UCSD-AML1 (cell line): ENCODE measurements around the gene MACROH2A2.

Experiments
- DNase-seq: peaks from one replicate; lab custom pipeline; 2025; ENCODE audit not compliant: unreplicated experiment; lab: John Stamatoyannopoulos, UW

MACROH2A2 gene

DNA sequence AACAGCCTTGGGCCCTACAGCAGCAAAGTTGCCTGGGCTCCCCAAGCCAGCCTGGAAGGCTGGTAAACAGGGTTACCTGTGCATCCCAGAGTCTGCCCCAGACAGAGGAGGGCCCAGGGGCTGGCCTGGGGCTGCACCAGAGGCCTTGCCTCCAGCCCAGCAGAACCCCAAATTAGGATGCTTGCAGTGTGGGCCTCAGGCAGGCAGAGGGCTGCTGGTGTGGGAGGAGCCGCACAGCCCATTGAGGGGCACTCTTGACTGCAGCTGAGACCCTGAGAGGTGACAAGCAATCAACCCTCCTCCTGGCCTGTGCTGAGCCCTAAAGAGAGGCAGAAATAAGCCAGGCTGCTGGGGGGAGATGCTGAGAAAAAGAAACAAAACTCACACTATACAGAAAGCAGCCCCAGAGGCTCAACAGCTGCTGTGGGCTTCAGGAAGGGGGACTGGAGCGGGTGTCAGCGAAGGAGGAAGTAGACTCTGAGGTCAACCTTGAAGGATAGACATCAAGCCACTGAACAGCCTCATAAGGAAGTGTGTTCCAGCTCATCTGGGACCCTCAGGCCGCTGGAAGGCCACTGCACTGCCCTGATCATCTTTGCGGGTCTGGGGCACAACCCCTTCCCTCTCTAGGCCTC, 73.4 kb downstream of the MACROH2A2 start:
- peak; percentile 34 for DNase-seq

- no peak for DNase-seq
Measured at GRCh38 chr10:70126700-70127395, 74.2 kb downstream of the MACROH2A2 start.

DNA sequence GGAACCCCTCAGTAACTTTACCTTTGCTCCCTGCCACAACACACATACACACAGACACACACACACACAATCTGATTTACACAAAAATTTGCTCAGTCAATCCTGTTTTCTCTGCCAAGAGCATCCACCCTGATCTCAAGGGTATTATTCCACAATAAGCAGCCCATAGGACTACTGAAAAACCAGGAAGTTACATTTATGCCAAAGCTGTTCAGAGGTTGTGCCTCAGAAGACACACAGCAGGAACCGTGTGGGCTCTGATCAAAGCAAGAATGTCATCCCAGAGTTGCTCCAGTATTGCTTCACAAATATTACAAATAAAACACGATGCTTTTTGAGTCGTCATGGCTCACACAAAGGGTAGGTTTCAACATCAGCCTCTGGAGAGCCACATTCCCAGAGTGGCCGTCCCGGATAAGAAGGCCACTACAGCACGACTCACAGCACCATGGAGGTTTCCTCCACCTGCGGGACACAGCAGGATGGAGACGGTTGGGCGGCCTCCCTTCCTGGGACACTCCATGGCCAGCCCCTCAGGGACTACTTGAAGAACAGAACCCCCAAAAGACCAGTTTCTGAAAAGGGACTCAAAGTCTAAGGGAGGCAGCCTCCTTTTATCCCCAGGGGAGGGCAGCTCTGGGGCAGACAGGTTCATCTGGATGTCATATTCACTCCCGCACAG, 78.4 kb downstream of the MACROH2A2 start:
- DNase-seq: no peak

GRCh38 chr10:70131560-70131937, 78.9 kb downstream of the MACROH2A2 start:
- no peak for DNase-seq

DNA sequence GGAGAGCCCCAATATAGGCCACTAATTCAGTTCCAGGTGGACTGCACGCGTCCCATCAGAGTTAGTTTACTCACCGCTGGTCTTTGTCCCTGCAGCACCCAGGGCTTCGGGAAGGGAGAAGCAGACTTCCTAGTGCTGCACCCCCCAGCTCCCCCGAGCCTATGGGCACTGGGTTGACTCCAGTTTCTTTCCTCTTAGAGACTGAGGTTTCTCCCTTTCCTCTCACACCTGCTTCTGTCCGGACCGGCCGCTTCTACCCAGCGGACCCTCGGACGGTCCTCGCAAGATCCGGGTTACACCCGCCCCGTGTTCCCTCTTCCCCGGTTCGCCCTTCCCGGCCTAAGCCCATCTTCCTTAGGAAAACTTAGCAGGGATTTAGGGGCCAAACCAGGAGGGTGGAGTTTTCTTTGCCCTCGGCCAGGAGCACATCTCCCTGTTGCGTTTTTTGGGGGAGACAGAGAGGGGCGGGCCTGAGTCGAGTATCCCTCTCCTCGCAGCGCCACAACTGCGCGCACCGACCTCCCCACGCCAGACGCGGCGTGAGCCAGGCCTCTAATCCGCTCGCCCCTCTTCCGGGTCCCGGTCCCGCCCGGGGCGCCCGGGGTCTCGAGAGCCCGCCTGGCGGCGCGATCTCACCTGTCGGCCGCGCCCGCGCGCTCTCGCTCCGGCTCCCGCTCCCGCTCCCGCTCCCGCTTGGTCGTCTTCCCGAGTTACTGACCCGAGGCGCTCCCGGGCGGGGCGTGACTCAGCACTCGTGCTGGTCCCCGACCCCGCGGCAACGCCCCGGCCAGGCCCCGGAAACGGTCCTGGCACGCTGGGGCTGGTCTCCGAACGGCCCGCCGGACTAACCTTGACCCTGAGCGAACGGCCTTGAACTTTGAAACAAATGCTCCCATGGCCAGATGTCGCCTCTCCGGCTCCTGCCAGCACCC, 79.7 kb downstream of the MACROH2A2 start, which contains the start of gene AIFM2:
AIFM2 (minus strand) TSS at position 728 of the 932 bp plus-strand sequence. CDS start 8,741 bp downstream, outside the sequence.
- DNase-seq: no peak

DNA sequence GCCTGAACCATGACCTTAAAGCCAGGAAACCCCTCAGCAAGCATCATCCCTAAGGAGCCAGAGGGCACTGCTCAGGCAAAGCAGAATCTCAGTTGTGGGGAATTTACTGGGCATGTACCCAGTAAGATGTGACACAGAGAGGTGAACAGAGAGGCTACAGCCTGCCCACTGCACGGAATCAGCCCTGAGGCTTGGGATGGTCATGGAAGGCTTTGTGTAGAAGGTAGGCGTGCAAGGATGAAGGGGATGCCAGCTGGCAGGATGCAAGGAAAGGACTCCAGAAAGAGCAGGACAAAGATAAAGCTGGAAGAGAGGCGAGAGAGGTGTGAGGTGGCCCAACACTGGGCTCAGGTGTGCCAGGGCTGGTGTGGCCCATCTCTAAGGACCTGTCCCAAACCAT, 82.4 kb downstream of the MACROH2A2 start:
- no peak for DNase-seq

GRCh38 chr10:70135684-70136083, 83.0 kb downstream of the MACROH2A2 start:
- DNase-seq: no peak

GRCh38 chr10:70137135-70137534, 84.5 kb downstream of the MACROH2A2 start:
- DNase-seq: no peak

DNA sequence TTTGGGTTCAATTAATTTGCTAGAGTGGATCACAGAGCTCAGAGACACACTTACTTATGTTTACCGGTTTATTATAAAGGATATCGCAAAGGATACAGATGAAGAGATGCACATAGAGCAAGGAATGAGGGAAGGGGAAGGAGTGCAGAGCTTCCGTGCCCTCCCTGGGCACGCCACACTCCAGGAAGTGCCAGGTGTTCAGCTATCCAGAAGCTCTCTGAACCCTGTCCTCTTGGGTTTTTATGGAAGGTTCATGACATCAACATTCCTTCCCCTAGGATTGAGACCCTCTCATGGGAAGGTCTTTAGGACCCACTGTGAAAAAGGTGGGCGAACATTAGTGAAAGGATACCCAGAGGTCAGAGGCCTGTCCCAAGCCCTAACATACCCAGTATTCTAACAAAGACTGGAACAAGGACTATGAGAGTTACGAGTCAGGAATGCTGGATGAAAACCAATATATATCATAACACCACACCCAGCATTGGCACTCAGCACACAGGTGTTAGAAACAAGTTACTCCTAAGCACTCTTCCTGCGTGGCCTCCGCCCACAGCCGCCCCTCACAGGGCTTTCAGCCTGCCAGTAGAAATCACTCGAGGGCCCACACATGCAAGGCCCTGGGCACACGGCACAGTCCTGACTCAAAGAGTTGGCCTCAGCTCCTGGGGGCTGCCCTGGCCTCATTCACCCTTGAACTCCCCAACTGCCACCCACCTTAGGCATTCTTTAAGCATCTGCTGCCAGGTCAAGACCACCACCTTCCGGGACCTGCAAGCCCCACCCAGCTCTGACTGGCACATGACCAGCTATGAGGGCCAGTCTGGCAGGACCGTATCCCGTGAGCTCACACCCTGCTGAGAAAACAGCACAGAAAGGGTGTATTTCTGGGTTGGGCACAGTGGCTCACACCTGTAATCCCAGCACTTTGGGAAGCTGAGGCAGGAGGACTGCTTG, 85.6 kb downstream of the MACROH2A2 start:
- no peak for DNase-seq

DNA sequence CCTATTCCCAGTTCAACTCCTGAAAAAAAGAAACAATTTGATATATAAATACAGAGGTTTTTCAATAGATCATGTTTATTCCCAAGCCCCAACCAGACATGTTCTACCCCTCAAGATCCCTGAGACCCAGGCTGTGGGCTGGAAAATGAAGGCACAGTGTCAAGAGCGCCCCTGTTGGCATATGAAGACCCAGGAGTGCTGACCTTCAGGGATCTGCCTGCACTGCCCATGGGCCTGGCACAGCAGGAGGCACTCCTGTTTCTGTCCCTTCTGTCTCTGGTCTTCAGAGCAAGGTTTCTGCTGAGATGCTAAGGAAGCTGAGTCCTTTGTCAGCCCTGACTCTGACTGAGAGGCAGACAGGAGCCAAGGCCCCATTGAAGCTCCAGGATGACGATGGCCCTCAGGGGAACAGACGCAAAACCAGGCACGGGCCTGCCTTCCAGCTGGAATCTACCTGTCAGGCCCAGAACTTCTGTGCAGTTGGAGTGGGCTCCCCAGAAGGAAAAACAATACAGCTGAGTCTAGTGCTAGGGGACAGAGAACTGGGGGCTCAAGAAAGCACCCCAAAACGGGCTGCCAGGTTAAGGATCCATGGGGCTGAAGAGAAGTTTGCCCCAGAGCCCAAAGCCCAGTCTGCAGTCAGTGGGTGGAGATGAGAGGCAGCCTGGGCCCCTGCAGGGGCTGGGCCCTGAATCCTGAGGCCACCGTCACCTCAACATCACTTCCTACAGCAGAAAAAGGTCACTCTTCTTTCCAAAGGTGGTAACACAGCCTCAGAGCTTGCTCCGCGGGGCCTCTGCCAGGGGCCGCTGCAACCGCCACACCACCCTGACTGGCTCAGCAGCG, 86.7 kb downstream of the MACROH2A2 start:
- no peak for DNase-seq

GRCh38 chr10:70139997-70140250, 87.3 kb downstream of the MACROH2A2 start:
- no peak for DNase-seq

DNA sequence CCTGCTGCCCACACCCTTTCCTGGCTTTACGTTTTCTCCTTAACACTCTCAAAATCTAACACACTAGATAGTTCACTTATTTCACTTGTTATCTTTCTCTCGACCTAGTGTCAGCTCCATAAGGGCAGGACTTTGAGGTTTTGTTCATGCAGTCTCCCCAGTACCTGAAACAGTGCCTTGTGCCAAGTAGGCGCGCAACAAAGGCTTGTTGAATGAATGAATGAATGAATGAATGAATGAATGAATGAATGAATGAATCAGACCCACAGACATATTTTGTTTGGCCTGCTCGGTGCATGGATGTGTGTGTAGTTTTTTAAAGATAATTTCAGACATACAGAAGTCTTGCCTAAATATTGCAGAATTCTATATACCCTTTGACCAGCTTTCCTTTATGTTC, 87.7 kb downstream of the MACROH2A2 start:
- DNase-seq: no peak

DNA sequence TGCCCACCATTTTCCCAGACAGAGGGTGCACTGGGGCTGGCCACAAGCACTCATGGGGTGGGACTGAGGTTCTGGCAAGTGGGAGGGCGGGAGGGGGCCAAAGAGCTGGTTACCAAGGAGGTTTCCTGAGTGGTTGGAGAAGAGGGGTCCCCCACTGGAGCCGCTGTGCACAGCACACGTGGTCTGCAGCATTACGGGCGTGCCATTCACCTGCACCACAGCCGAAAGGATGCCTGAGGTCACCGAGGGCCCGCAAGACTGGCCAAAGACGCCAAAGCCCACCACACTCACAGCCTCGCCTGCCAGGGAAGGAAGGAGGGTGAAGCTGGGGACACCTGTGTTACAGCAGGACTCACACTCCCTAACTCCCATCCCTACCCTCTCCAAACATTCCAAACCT, 89.9 kb downstream of the MACROH2A2 start:
- DNase-seq: no peak

- DNase-seq: no peak
Measured at GRCh38 chr10:70144372-70145110, 91.9 kb downstream of the MACROH2A2 start.

DNA sequence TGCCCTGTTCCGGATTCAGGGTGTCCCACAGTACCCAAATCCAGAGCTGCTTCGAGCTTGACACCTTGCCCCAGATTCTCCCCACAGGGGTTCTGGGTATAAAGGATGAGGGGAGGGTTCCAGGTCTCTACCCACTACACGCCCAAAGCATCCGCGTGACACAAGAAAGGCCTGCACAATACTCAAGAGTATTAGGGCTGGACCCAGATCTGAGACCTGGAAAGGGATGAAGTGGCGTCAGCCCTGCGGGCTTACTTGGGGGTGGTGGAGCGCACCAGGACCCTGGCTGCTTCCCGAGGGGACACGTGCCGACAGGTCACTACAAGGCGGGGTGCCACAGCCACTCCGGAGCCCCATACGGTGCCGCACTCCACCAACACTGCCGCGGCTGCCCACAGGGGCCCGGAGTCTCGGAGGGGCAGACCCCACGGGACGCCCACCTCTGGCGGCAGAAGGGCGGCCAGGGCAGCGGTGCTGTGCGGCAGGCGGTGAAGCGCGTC, 92.6 kb downstream of the MACROH2A2 start:
- DNase-seq: no peak

- peak; percentile 80 for DNase-seq
Measured at GRCh38 chr10:70145666-70146488, 93.2 kb downstream of the MACROH2A2 start.

- DNase-seq: peak; percentile 93
Measured at GRCh38 chr10:70146489-70147258, 94.0 kb downstream of the MACROH2A2 start, which contains the start of gene TYSND1. Gene TYSND1 (minus strand): TSS chr10:70146700. CDS start chr10:70146586, 114 bp downstream.
